Stimulated activated CD8-positive, alpha-beta memory T cell treated with anti-CD3 and anti-CD28 coated beads, Interleukin-4, amount 100 ng/mL, for 1 hour (primary cell): ENCODE results near the gene FLCN.
"Not testable (repeated sequence)": the region's sequence is repeated elsewhere in the genome, so short reads cannot be mapped to it uniquely, and the experiment has no call there.

Experiments
- DNase-seq, 2 donors: peaks; one replicate each; pipeline ENCODE4 v3.0.0-alpha.2; 2020; ENCODE audit warnings: low read depth in 2 of 2, low spot score in 1 of 2

Gene FLCN

DNA sequence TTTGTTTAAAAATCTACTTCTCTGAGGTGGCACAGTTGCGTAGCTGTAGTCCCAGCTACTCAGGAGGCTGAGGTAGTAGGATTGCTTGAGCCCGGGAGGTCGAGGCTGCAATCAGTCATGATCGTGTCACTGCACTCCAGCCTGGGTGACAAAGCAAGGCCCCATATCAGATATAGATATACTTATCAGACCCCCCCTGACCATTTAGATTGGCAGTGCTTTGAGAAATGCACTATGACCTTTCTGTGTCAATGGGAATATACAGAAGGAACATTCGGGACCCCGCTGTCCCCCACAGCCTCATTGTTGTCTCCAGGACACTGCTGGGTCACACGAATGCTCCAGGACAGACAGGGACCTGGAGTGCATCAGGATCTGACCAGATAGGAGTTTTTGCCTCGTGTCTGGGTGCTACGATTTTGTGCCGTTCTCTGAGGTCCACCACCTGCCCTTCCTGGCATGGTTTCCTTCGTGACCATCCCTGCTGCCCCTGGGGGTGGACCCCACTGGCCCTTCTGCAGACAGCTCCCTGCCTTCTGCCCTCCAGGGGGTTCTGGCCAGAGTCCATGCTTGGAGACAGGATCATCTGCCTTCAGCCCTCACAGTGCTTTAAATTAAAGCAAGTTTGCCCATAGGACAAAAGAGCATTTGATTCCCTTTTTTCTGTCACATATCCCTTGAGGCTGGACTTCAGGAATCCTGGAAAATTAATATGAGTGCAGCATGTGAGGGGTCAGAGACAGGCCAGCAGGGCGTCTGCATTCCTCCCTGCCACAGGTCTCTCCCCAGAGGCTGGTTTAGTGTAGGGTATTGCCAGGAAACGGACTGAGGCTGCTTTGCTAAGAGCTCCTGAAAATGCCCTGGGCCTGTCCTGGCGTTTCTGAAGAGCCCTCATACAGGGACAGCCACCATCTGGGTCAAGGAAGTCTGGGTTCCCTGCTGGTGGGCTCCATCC, 50.1 kb downstream of the FLCN start:
- no peak for DNase-seq

DNA sequence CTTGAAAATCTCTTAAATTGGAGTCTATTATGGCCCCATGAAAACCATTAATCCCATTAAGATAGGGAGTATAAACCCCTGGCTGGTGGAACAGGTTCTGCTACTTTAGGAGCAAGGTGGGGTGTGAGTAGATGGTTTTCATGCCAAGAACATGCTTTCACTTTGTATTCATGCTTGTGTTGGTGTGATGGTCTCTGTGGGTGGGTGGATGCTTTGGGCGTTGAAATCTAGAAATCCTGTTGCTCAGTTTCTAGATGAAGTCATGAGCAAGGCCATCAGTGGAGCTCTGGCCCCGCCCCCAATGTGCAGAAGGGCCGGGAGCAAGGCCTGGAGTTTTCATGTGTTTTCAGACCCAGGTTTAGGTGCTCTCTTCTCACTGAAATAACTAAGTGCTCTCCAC, 50.9 kb downstream of the FLCN start:
- DNase-seq, result no peak

DNA sequence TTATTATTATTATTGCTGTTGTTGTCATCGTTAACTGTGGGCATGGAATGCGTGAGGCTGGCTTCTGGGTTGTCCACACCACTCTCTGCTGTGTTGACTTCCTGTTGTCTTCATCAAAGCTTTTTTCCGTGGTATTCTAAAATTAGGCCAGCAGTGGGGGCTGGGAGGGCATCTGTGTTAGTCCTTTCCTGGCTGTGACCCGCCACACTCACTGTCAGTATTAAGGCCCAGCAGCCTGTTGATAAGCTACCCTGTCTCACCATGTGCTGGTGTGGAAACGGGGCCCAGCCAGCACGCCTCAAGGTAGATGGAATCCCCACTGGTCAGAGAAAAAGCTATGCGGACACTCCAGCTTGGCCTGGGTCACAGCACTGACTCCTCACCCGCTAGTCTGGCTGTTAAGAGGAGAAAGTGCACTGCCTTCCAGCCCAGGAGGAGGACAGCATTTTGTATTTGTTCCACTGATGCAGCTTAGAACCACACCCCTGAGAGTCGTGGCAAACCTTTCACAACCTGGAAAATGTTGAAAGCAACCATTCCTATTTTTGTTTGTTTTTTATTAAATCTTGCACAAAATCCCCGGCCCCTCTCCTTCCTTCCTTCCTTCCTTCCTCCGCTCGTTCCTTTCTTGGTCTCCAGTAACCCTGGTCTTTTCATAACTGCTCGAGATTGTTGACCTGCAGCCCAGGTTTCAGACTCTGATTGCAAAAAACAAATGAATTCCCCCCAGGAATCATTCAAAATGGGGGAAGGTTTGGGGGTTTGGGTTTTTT, 51.8 kb downstream of the FLCN start:
- not testable (repeated sequence) for DNase-seq

DNA sequence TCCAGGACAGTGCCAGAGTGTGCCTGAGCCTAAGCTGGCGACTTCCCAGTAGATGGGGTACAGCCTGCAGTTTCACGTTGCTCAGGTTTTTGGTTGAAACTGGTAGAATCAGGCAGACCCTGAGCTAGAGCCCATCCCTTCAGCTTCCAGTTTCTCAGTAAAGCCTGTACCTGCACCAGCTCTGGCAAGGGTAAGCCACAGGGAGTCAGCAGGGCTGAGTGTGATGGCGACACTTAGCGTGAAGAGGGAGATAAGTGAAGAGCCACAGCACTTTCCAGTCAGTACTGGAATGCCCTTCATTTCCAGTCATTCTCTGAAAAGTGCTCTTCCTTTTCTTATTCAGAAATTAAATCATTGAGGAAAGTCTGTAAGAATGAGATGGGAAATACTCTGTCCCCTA, 53.2 kb downstream of the FLCN start:
- no peak for DNase-seq

GRCh38 chr17:17182598-17183136, 54.3 kb downstream of the FLCN start:
- no peak for DNase-seq

- no peak for DNase-seq
Measured at GRCh38 chr17:17181666-17182597, 55.0 kb downstream of the FLCN start.

DNA sequence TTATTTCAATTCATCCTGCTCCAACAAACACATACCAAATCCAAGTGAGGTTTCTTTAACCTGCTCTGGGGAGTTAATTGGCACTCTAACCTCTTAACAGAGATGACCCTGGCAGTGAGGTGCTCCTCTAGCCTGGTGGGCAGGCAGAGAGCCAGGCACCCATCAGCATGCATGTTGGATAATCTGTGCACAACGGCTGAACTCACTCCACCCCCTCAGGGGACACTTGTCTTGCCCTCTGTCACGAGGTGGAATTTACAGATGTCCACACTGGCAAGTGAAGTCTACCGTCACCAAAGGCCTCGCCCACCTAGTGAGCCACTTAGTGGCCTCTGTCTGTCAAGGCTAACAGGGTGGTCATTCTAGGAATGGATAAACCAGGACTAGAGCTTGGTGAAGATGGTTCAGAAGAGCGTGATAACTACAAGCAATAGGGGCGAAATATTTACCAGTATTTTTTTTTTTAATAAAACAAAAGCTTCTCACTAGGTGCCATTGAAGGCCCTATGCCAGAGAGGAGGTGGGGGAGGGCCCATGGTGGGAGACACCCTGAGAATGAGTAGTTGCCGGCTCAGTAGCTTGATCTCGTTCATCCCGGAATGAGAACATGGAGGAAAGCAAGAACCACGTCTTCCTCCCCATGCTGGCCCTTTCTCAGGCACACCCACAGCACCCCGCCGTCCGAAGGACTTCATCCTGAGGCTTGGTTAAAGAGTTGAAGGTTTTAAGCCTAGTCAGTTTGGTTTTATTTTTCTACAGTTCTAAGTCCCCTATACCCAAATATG, 56.0 kb downstream of the FLCN start:
- no peak for DNase-seq

GRCh38 chr17:17180141-17180603, 56.8 kb downstream of the FLCN start:
- DNase-seq, result no peak

- DNase-seq, result no peak
Measured at GRCh38 chr17:17179371-17179827, 57.6 kb downstream of the FLCN start.

GRCh38 chr17:17177176-17177575, 59.8 kb downstream of the FLCN start:
- DNase-seq, result no peak

GRCh38 chr17:17176341-17176740, 60.6 kb downstream of the FLCN start:
- no peak for DNase-seq

GRCh38 chr17:17175917-17176316, 61.1 kb downstream of the FLCN start:
- DNase-seq, result no peak

GRCh38 chr17:17175340-17175739, 61.6 kb downstream of the FLCN start:
- no peak for DNase-seq

DNA sequence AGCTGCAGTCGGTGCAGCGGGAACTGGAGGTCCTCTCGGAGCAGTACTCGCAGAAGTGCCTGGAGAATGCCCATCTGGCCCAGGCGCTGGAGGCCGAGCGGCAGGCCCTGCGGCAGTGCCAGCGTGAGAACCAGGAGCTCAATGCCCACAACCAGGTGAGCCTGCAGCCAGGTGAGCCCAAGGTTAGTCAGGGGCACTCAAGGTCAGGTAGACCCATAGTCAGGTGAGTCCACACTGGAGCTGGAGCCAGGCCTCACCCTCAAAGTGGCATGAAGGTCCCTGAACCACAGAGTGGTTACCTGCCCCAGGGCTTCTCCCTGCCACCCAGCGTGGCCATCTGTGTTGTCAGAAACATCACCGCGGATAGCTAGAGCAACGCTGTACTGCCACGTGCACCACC, 63.0 kb downstream of the FLCN start:
- no peak for DNase-seq

- no peak for DNase-seq
Measured at GRCh38 chr17:17172990-17173389, 64.0 kb downstream of the FLCN start.

DNA sequence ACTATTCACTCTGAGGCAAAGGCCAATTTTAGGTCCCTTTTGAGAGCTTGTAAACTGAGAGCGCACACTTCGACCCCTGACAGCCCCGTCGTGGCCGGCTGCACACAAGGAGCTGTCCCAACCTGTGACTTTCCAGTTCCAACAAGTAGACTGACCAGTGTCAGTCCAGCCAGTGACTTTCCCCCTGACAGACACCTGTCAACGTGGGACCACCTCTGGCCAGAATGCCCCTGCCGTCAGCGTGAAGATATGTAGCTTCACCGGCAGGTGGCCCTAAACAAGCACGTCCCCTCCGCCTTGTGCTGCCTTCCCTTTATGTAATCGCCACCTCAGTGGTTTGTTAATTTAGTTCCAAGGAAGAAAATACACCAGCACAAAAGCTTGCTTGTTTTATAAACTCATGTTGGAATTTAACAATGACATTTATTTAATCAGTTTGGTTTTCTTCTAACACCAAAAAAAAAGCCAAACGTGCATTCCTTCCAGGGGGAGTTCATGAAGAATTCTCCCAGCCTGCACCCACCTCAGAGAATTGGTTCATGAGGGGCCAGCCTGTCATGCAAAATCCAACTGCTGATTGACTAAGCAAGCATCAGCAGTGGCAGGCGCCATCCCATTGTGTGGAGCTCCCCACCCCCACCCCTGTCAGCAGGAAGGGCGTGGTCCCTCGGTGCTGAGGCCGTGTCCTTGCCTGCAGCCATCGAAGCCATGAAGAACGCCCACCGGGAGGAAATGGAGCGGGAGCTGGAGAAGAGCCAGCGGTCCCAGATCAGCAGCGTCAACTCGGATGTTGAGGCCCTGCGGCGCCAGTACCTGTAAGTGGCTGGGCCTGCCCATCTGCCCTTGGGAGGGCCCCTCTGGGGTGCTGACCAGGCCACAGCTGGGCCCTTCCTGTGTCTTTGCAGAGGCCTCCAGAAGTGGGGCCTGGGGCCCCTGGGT, 64.7 kb downstream of the FLCN start:
- no peak for DNase-seq

DNA sequence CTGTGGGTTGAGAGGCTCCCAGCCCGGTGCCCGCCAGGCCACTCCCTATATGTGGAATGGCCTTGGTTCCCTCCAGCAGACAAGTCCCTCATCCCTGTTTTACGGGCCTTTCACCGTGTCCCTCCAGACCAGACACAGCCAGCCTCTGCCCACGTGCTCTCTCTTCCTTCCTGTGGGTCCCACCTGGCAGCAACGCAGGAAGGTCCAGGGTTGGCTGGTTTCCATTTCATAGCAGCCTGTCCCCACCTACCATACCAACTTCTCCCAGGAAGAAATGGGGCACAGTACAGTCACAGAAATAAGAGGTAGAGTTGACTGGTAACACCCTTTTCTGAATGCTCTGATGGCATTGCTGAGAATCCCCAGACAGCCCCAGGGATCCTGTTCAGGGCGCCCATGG, 65.8 kb downstream of the FLCN start:
- DNase-seq, result no peak

GRCh38 chr17:17170346-17170985, 66.5 kb downstream of the FLCN start:
- DNase-seq, result no peak
